ENCODE data around the gene FHIP1A. TPM values are rescaled to one million over a fixed set of nuclear protein-coding genes. Genes with fewer than 3 reads are reported as not detected.

FHIP1A gene
- total and polyA plus RNA-seq, 5 donors, result 2.4 to 20.2 (median 13.8) TPM

GRCh38 chr4:151458148-151458547, 49.2 kb downstream of the FHIP1A start:
- intact Hi-C loops (cut with DNase I), result no loop called here
- Histone ChIP-seq H3K9me3 (ENCODE audit: control insufficient read depth, low read length) (no peaks in the 10 kb centered on the region), H3K27ac (ENCODE audit: low read length) (no peak overlapping the region), H3K4me3 (ENCODE audit: low read length) (no peak overlapping the region), H3K4me1 (ENCODE audit: control insufficient read depth, insufficient read depth, low read length) (peaks cover 3% of the 10 kb centered on the region), H3K27me3 (ENCODE audit: control insufficient read depth, insufficient read depth) (no peaks in the 10 kb centered on the region)
- no peak for ATAC-seq
- 100% methylated on average over 1 of the region's 1 CpG for WGBS
- no peak for DNase-seq

Other genes starting within 250 kb of the FHIP1A start
- gene PRSS48, start 132.0 kb upstream of the FHIP1A start, total RNA-seq, result not detected
- gene PRSS48, start 132.0 kb upstream of the FHIP1A start, polyA plus RNA-seq, result not detected
- 100 to 1,000 TPM in 2 of 4 donors, 10 to 100 TPM in 2; 81.6 to 123 (median 98.1) TPM for gene SH3D19, start 83.6 kb upstream of the FHIP1A start, total RNA-seq
- 46.7 TPM for gene SH3D19, start 83.6 kb upstream of the FHIP1A start, polyA plus RNA-seq

Measured in right cardiac atrium (tissue), 5 donors.